A549 treated with CORT108297 at 1 μM for 4 hours (cell line): ENCODE measurements around the gene AKR1C2. TPM values are rescaled to one million over a fixed set of nuclear protein-coding genes. Genes with fewer than 3 reads are reported as not detected.

Experiments used
- total RNA-seq: library from RNA; stranded (reverse); fragments of 200-300 nt; extraction: Qiagen RNA extraction; gene quantifications from 5 replicates; pipeline ENCODE4 v1.2.3, GENCODE V29; 2022

AKR1C2 gene
- total RNA-seq: 3,197 to 4,175 TPM (median 3,355 TPM) in 5 replicates

DNA sequence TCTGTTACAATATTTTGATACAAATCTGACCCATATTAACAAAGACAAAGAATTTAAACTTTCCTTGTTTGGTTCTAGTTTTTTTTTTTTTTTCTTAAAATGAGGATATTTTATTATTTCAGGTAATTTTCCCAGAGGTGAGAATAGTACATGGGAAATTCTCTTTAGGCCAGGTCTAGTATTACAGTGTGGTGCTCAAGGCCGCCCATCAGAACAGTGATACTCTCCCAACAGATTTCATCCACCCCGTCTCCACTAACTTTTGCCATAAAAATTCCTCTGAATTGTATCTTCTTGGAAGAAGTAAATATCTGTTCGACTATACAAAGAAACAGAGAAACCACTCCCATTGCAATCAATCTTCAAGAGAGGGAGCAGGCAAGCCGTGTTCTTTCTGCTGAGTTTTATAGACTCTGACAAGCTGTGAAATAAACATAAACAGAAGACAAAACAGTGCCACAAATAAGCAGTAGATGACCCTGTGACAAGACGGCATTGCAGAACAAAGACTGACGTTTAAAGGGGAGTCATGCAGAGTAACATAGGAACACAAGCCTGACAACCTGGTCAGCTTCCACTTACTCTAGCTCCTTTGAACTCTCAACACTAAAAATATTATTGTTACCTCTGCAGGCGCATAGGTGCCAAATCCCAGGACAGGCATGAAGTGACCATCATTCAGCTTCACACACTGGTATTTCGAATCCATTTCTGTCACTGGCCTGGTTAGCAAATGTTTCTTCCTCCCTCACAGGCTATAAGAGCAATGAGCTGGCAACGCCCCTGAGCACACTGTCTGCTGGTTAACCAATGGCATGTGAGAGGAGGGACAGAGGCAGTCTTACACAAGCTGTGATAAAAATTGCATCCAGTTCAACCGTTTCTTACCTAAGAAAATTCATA lies at the start of gene AKR1C2:
TSS of gene AKR1C2 (minus strand) at position 731 of the 903 bp plus-strand sequence. CDS start at position 709, 22 bp downstream.

DNA sequence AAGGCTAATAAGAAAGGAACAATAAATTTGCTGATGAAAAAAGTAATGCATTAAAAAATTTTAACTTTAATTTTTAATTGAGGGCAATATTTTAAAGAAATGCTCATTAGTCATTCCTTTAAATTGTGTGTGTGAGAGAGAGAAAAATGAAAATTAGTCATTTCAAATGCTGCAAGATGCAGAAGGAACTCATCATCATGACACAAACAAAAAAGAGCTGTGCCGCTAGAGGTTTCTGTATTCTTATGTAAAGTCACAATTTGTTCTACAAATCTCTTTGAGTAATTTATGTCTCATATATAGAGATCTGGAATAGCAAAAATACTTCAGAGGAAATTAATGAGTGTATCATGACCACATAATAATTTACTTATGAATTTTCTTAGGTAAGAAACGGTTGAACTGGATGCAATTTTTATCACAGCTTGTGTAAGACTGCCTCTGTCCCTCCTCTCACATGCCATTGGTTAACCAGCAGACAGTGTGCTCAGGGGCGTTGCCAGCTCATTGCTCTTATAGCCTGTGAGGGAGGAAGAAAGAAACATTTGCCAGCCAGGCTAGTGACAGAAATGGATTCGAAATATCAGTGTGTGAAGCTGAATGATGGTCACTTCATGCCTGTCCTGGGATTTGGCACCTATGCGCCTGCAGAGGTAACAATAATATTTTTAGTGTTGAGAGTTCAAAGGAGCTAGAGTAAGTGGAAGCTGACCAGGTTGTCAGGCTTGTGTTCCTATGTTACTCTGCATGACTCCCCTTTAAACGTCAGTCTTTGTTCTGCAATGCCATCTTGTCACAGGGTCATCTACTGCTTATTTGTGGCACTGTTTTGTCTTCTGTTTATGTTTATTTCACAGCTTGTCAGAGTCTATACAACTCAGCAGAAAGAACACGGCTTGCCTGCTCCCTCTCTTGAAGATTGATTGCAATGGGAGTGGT lies 40.5 kb downstream of the AKR1C2 start, which contains the start of gene AKR1C1:
TSS of gene AKR1C1 (plus strand) at position 540 of the 939 bp plus-strand sequence. CDS start at position 570, 30 bp downstream.

Other genes with a start within 250 kb of the AKR1C2 start
- 6.1 to 7.8 TPM (median 6.6 TPM) in 5 replicates for gene AKR1E2, start 177.7 kb downstream of the AKR1C2 start, total RNA-seq
- gene AKR1C1, start 40.4 kb downstream of the AKR1C2 start, total RNA-seq: 486 to 610 TPM (median 589 TPM) in 5 replicates
- gene AKR1C3, start 90.6 kb upstream of the AKR1C2 start, total RNA-seq: 1,149 to 1,243 TPM (median 1,192 TPM) in 5 replicates
- 0.09 to 0.42 TPM (median 0.15 TPM) in 4 of 5 replicates, not detected in the other for gene AKR1C8, start 181.3 kb upstream of the AKR1C2 start, total RNA-seq
- 0.22 to 0.42 TPM (median 0.30 TPM) in 5 replicates for gene AKR1C4, start 193.0 kb upstream of the AKR1C2 start, total RNA-seq